OCI-LY7 (cell line): ENCODE data around the gene VPS4B.

Experiments
- CTCF ChIP-seq: fragments of 200-600 bp; sonication (generic); conservative IDR thresholded peaks from 2 replicates; pipeline ENCODE4 v1.5.1; 2014; ENCODE audit warnings: mild to moderate bottlenecking, antibody characterized with exemption, low read length, moderate library complexity, mixed read lengths
- EZH2phosphoT487 ChIP-seq: fragments of 200-600 bp; sonication (generic); IDR thresholded peaks from 2 replicates; pipeline ENCODE4 v1.6.1; 2018; ENCODE audit warnings: low read depth, borderline replicate concordance, mild to moderate bottlenecking, mixed run types, antibody characterized with exemption, low read length, moderate library complexity, mixed read lengths

GRCh38 chr18:63373161-63373560, 49.1 kb downstream of the VPS4B start:
- no peak for TF ChIP-seq CTCF
- TF ChIP-seq EZH2phosphoT487, result no peak
